22Rv1 (cell line): ENCODE results near the gene PTPRG.

Experiments
- H3K27ac ChIP-seq: fragments of 450-650 bp; 2 replicates; pipeline ENCODE4 v1.5.1; 2017
- ZFX ChIP-seq: fragments of 450-650 bp; IDR thresholded peaks from 2 replicates; pipeline ENCODE4 v1.6.1; 2017; ENCODE audit warnings: antibody characterized with exemption, borderline replicate concordance
- TF ChIP-seq, protein P1 (sequence below): fragments of 450-650 bp; IDR thresholded peaks from 2 replicates; pipeline ENCODE4 v1.5.1; 2017; ENCODE audit warnings: mild to moderate bottlenecking

PTPRG gene

DNA sequence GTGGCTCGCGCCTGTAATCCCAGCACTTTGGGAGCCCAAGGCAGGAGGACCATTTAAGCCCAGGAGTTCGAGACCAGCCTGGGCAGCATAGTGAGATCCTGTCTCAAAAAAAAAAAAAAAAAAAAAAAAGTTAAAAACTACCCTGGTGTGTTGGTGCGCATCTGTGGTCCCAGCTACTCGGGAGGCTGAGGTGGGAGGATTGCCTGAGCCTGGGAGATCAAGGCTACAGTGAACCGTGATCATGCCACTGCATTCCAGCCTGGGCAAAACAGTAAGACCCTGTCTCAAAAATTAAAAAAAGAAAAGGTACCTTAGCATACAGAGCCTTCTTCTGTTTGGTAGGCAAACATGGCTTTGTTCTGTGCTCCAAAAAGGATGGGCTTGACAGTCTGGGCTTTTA is 57.5 kb downstream of the PTPRG start:
- TF ChIP-seq, protein P1, sequence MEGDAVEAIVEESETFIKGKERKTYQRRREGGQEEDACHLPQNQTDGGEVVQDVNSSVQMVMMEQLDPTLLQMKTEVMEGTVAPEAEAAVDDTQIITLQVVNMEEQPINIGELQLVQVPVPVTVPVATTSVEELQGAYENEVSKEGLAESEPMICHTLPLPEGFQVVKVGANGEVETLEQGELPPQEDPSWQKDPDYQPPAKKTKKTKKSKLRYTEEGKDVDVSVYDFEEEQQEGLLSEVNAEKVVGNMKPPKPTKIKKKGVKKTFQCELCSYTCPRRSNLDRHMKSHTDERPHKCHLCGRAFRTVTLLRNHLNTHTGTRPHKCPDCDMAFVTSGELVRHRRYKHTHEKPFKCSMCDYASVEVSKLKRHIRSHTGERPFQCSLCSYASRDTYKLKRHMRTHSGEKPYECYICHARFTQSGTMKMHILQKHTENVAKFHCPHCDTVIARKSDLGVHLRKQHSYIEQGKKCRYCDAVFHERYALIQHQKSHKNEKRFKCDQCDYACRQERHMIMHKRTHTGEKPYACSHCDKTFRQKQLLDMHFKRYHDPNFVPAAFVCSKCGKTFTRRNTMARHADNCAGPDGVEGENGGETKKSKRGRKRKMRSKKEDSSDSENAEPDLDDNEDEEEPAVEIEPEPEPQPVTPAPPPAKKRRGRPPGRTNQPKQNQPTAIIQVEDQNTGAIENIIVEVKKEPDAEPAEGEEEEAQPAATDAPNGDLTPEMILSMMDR: no peak
- TF ChIP-seq ZFX: no peak
- no peak overlapping the region for H3K27ac ChIP-seq

DNA sequence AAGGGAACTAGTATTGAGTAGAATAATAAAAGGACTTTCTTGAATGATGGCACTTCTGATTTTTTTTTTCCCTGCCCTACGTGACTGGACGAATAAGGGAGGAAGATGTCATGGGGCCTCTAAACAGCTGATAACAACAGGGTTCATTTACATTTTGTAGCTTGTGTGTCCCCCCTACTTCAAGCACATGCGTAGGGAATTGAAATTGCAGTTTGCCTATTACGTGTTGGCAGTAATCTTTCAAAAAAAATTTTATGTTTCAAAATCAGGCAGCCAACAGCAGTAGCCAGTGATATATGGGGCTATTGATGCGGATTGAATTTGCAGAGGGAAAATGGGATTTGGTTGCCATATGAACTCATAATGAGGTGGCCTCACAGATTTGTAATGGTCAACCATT is 58.7 kb downstream of the PTPRG start:
- TF ChIP-seq ZFX: no peak
- TF ChIP-seq, protein P1: no peak
- no peak overlapping the region for H3K27ac ChIP-seq

- TF ChIP-seq, protein P1: no peak
- TF ChIP-seq ZFX: no peak
- no peak overlapping the region for H3K27ac ChIP-seq
Measured at GRCh38 chr3:61624300-61624699, 62.9 kb downstream of the PTPRG start.

GRCh38 chr3:61625429-61625828 is 64.1 kb downstream of the PTPRG start:
- H3K27ac ChIP-seq: no peak overlapping the region
- TF ChIP-seq, protein P1: no peak
- TF ChIP-seq ZFX: no peak

DNA sequence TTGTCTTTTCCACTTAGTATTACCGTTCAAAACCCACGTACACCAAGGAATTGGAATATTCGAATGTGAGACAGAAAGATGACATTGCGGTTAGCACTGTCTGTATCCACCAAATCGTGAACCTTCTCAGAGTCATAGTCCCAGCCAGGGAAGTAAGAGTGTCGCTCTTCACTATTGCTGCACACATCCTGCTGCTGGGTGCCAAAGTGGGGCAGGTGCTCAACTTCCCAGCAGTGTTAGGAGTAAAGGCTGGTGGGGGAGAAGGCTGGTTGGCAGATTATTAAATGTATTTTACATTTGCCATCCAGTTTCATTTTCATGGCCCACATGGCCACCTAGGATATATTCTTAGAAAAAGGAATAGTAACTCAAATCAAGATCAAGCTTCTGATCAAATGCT is 65.1 kb downstream of the PTPRG start:
- TF ChIP-seq ZFX: no peak
- TF ChIP-seq, protein P1: no peak
- H3K27ac ChIP-seq: no peak overlapping the region

GRCh38 chr3:61627768-61628185 is 66.4 kb downstream of the PTPRG start:
- no peak overlapping the region for H3K27ac ChIP-seq
- TF ChIP-seq, protein P1: no peak

- no peak overlapping the region for H3K27ac ChIP-seq
- TF ChIP-seq ZFX: no peak
- TF ChIP-seq, protein P1: no peak
Measured at GRCh38 chr3:61628636-61629035, 67.3 kb downstream of the PTPRG start.
